BLaER1 treated with 17β-estradiol and CSF1 and Interleukin-3, amounts not matched to agents 10 nM and 100 nM (cell line): Measurements from ENCODE around the gene TREX2.

Experiments
- H3K27ac ChIP-seq, 11 experiments: shearing (Covaris generic); formaldehyde crosslinking; 2 replicates each; pipeline ENCODE4 v1.8.1; 2022
- H3K27me3 ChIP-seq, 11 experiments: shearing (Covaris generic); formaldehyde crosslinking; 2 replicates each; pipeline ENCODE4 v1.8.1; 2022
- H3K36me3 ChIP-seq, 11 experiments: shearing (Covaris generic); formaldehyde crosslinking; 2 replicates each; pipeline ENCODE4 v1.8.1; 2022
- H3K4me1 ChIP-seq, 10 experiments: shearing (Covaris generic); formaldehyde crosslinking; 2 replicates each; pipeline ENCODE4 v1.8.1; 2022
- H3K4me2 ChIP-seq, 11 experiments: shearing (Covaris generic); formaldehyde crosslinking; 2 replicates each; pipeline ENCODE4 v1.8.1; 2022
- H3K4me3 ChIP-seq, 10 experiments: shearing (Covaris generic); formaldehyde crosslinking; 2 replicates each; pipeline ENCODE4 v1.8.1; 2022
- H3K9ac ChIP-seq, 11 experiments: shearing (Covaris generic); formaldehyde crosslinking; 2 replicates each; pipeline ENCODE4 v1.8.1; 2022
- H3K9me3 ChIP-seq, 11 experiments: shearing (Covaris generic); formaldehyde crosslinking; replicated peaks in 1 of 11; 2 replicates each; pipeline ENCODE4 v1.8.1; 2022
- H4K20me1 ChIP-seq, 11 experiments: shearing (Covaris generic); formaldehyde crosslinking; 2 replicates each; pipeline ENCODE4 v1.8.1; 2022
- Cebpa-rat ChIP-seq, 11 experiments: shearing (Covaris generic); IDR thresholded peaks; 2 replicates each; pipeline ENCODE4 v1.8.1; 2022

TREX2 gene

DNA sequence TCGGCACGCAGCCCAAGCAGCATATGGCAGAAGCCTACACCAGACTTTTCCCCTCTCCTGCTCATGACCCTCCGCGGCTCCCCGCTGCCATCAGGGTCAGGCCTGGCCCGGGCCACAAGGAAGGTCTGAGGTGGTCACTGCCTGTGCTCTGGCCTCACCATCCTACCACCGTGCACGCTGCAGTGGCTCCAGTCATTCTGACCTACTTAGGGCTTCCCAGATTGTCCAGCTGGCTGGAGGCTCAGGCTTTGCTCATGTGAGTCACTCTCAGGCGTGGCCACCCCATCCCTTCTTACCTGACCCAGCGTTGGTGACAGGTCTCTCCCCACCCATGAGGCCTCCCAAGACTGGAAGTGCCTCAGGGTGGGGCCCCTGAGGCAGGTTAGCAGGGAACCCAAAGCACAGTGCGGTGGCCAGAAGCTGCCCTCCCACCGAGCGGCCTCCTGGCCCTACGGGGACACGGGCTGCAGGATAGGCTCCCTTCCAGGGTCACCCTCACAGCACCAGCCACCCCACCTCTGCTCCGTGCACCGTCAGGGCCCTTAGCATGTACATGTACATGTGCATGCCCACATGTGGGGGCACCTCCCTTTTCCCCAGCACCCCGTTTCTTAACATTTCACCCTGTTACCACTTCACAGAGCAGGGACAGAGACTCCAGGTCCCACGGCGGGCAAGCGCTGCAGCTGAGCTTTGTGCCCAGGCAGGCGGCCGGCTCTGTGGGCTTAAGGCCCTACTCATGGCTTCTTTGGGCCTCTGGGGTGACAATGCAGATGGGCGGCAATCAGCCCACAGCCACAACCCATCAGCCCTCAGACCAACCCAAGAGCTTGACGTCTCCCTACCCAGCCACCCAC, 2.2 kb downstream of the TREX2 start:
- peaks cover 0 to 44% (median 8%) of the 10 kb centered on the region in 11 experiments; a peak in 9 of 22 replicates for H4K20me1 ChIP-seq
- H3K36me3 ChIP-seq = no peaks in the 10 kb centered on the region; a peak in 2 of 22 replicates
- H3K9ac ChIP-seq = no peak overlapping the region
- no peak overlapping the region for H3K4me3 ChIP-seq
- no peak overlapping the region for H3K27ac ChIP-seq
- peaks cover 25 to 77% (median 43%) of the 10 kb centered on the region in 11 experiments for H3K27me3 ChIP-seq
- peaks cover 0 to 3% (median 0%) of the 10 kb centered on the region in 10 experiments; a peak in 1 of 20 replicates for H3K4me1 ChIP-seq
- no peak for TF ChIP-seq Cebpa-rat (IDR thresholded peaks at IDR 0.05)
- H3K9me3 ChIP-seq = peaks cover 0 to 11% (median 0%) of the 10 kb centered on the region in 11 experiments; a peak in 6 of 22 replicates
- H3K4me2 ChIP-seq = no peak overlapping the region

DNA sequence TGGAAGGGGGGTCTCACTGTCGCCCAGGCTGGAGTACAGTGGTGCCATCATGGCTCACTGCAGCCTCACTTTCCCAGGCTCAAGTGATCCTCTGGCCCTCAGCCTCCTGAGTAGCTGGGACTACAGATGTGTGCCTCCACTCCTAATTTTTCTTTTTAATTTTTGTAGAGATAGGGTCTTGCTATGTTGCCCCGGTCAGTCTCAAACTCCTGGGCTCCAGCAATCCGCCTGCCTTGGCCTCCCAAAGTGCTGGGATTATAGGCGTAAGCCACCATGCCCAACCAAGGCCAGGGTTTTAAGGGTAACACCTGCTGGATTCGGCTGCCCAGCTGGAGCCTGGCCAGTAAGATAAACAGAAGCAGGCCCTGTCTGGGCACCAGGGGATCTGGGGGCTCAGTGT, 3.4 kb downstream of the TREX2 start:
- Histone ChIP-seq H3K4me2 (no peak overlapping the region), H3K9ac (no peak overlapping the region), H4K20me1 (peaks cover 0 to 43% (median 8%) of the 10 kb centered on the region in 11 experiments; a peak in 9 of 22 replicates), H3K9me3 (peaks cover 0 to 11% (median 0%) of the 10 kb centered on the region in 11 experiments; a peak in 6 of 22 replicates), H3K27me3 (peaks cover 25 to 84% (median 47%) of the 10 kb centered on the region in 11 experiments), H3K4me3 (no peak overlapping the region), H3K36me3 (no peaks in the 10 kb centered on the region; a peak in 2 of 22 replicates), H3K27ac (no peak overlapping the region), H3K4me1 (peaks cover 0 to 3% (median 0%) of the 10 kb centered on the region in 10 experiments; a peak in 1 of 20 replicates)
- no peak for TF ChIP-seq Cebpa-rat (IDR thresholded peaks at IDR 0.05)

DNA sequence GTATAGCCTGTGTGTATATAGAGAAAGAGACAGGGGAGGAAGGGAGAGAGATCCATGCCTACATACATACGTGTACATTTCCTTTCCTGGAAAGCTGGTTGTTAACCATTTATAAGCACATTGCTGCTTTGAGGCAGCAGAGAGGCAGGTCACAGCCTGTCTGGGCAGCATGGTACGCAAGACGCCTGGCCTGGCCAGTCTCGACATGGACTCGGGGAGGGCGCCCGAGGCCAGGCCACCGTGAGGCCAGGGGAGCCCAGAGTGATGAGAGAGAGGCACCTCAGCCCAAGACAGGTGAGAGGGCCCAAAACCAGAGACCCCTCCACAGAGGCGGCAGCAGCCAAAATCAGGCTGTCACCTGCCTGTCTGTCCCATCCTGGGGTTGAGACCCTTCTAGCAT, 3.9 kb downstream of the TREX2 start:
- H3K4me1 ChIP-seq = no peaks in the 10 kb centered on the region
- no peak overlapping the region for H3K27ac ChIP-seq
- no peaks in the 10 kb centered on the region; a peak in 1 of 22 replicates for H3K36me3 ChIP-seq
- peaks cover 0 to 38% (median 7%) of the 10 kb centered on the region in 11 experiments; a peak in 9 of 22 replicates for H4K20me1 ChIP-seq
- no peak for TF ChIP-seq Cebpa-rat (IDR thresholded peaks at IDR 0.05)
- no peak overlapping the region for H3K4me2 ChIP-seq
- peaks cover 0 to 11% (median 0%) of the 10 kb centered on the region in 11 experiments; a peak in 6 of 22 replicates for H3K9me3 ChIP-seq
- H3K9ac ChIP-seq = no peak overlapping the region
- peaks cover 25 to 84% (median 47%) of the 10 kb centered on the region in 11 experiments for H3K27me3 ChIP-seq
- H3K4me3 ChIP-seq = no peak overlapping the region

DNA sequence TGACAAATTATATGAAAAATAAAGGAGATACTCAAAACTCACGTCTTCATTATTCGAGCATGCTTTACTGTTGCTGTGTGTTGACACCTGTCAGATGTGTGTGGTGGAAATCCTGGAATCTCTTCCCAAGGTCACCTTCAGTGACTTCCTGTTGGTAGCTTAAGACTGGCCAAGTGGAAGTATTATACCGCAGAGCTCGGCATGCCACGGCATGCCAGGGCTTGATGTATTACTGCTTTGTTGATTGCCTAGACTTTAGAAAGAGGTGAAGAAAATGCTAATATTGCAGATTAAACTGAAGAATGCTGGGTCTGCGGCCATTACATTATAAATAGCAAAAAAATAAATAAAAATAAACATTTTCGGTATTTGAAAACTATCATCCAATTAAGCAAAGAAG, 4.6 kb downstream of the TREX2 start:
- Histone ChIP-seq H3K4me3 (no peak overlapping the region), H3K27me3 (peaks cover 23 to 83% (median 44%) of the 10 kb centered on the region in 11 experiments), H3K4me2 (no peak overlapping the region), H4K20me1 (peaks cover 0 to 32% (median 5%) of the 10 kb centered on the region in 11 experiments; a peak in 9 of 22 replicates), H3K27ac (no peak overlapping the region), H3K9ac (no peak overlapping the region), H3K4me1 (no peaks in the 10 kb centered on the region), H3K36me3 (no peaks in the 10 kb centered on the region), H3K9me3 (peaks cover 0 to 11% (median 0%) of the 10 kb centered on the region in 11 experiments; a peak in 6 of 22 replicates)
- no peak for TF ChIP-seq Cebpa-rat (IDR thresholded peaks at IDR 0.05)

DNA sequence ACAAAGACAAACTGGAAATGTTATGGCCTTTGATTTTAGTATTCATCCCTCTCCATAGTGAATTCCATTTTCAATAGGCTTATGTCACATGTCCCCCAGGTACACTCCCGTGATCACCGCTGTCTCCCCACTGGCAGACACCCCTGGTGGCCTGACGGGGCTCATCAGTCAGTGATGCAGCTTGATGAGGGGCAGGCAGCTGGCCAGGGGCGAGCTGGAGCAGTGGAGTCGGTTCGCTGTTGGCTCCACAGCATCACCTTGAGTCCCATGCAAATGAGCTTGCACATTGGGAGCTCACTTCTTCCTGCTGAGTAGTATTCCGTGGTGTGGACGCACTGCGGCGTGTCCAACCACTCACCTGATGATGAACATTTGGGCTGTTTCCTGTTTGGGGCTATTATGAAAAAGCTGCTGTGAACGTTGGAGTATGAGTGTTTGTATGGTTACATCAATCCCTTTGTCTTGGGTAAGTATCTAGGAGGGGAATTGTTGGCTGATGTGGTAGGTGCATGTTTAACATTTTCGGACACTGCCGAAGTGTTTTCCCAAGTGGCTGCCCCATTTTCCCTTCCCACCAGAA, 5.2 kb downstream of the TREX2 start:
- Histone ChIP-seq H3K4me2 (no peak overlapping the region), H3K4me1 (no peaks in the 10 kb centered on the region), H3K36me3 (no peaks in the 10 kb centered on the region), H3K9me3 (peaks cover 0 to 9% (median 0%) of the 10 kb centered on the region in 11 experiments; a peak in 6 of 22 replicates), H4K20me1 (peaks cover 0 to 25% (median 1%) of the 10 kb centered on the region in 11 experiments; a peak in 8 of 22 replicates), H3K27me3 (peaks cover 22 to 81% (median 44%) of the 10 kb centered on the region in 11 experiments), H3K4me3 (no peak overlapping the region), H3K27ac (no peak overlapping the region), H3K9ac (no peak overlapping the region)
- TF ChIP-seq Cebpa-rat (IDR thresholded peaks at IDR 0.05) = no peak

DNA sequence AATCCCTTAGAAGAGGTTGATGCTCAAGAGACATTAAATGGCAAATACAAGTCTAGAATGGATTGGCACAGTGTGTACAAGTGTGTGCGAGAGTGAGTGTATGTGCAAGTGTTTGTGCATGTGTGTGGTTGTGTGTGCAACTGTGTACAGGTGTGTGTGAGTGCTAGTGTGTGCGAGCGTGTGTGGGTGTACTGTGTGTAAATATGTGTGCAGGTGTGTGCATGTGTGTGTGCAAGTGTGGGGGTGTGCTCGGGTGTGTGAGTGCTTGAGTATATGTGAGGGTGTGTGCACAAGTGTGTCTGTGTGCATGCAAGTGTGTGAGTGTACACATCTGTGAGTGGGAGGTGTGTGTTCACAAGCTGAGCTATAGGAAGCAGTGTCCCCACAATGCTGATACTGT, 5.9 kb downstream of the TREX2 start:
- H3K27me3 ChIP-seq = peaks cover 21 to 81% (median 43%) of the 10 kb centered on the region in 11 experiments
- no peak overlapping the region for H3K9ac ChIP-seq
- H3K4me3 ChIP-seq = no peak overlapping the region
- H3K27ac ChIP-seq = no peak overlapping the region
- H3K4me2 ChIP-seq = no peak overlapping the region
- H3K4me1 ChIP-seq = no peaks in the 10 kb centered on the region
- H3K36me3 ChIP-seq = no peaks in the 10 kb centered on the region
- H4K20me1 ChIP-seq = peaks cover 0 to 18% (median 0%) of the 10 kb centered on the region in 11 experiments; a peak in 7 of 22 replicates
- peaks cover 0 to 7% (median 0%) of the 10 kb centered on the region in 11 experiments; a peak in 6 of 22 replicates for H3K9me3 ChIP-seq
- TF ChIP-seq Cebpa-rat (IDR thresholded peaks at IDR 0.05) = no peak

DNA sequence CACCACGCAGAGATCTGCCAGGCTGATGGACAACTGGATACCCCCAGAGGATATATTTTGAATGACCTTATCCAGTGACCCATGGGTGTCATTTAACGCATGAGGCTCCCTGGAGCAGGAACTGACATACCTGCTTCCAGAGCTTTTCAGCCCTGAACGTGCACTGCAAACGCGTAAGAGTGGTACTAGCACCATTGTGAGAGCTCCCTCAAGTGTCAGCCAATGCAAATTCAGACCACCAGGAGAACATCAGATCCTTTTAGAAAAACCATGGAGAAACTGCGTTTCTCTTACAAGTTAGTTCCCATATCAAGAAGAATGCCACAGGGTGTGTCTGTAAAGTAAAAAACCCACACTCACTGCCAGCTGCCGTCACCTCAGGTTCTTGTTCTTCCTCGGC, 7.3 kb downstream of the TREX2 start:
- no peak overlapping the region for H3K4me3 ChIP-seq
- H3K27ac ChIP-seq = no peak overlapping the region
- no peaks in the 10 kb centered on the region for H3K4me1 ChIP-seq
- TF ChIP-seq Cebpa-rat (IDR thresholded peaks at IDR 0.05) = no peak
- H3K9ac ChIP-seq = no peak overlapping the region
- no peaks in the 10 kb centered on the region; a peak in 4 of 22 replicates for H3K9me3 ChIP-seq
- H4K20me1 ChIP-seq = peaks cover 0 to 4% (median 0%) of the 10 kb centered on the region in 11 experiments; a peak in 5 of 22 replicates
- peaks cover 28 to 84% (median 51%) of the 10 kb centered on the region in 11 experiments for H3K27me3 ChIP-seq
- no peak overlapping the region for H3K4me2 ChIP-seq
- H3K36me3 ChIP-seq = no peaks in the 10 kb centered on the region

DNA sequence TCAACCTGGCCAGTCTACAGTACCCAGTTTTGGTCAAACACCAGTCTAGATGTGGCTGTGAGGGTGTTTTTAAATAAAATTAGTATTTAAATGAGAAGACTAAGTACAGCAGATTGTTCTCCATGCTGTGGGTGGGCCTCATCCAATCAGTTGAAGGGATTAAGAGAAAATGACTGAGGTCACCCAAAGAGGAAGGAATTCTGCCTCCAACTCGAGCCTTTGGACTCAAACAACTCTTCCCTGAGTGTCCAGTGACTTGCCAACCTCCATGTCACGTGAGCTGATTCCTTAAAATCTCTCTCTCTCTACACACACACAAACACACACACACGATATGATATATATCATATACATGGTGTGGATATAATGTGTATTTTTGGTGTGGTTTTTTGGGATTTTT, 10.0 kb downstream of the TREX2 start:
- Histone ChIP-seq H3K27ac (no peak overlapping the region), H3K36me3 (no peaks in the 10 kb centered on the region), H4K20me1 (no peaks in the 10 kb centered on the region; a peak in 3 of 22 replicates), H3K9ac (no peak overlapping the region), H3K27me3 (peaks cover 25 to 82% (median 53%) of the 10 kb centered on the region in 11 experiments), H3K4me1 (no peaks in the 10 kb centered on the region), H3K4me2 (no peak overlapping the region), H3K9me3 (peaks cover 11 to 22% (median 13%) of the 10 kb centered on the region in 11 experiments), H3K4me3 (no peak overlapping the region)
- no peak for TF ChIP-seq Cebpa-rat (IDR thresholded peaks at IDR 0.05)

DNA sequence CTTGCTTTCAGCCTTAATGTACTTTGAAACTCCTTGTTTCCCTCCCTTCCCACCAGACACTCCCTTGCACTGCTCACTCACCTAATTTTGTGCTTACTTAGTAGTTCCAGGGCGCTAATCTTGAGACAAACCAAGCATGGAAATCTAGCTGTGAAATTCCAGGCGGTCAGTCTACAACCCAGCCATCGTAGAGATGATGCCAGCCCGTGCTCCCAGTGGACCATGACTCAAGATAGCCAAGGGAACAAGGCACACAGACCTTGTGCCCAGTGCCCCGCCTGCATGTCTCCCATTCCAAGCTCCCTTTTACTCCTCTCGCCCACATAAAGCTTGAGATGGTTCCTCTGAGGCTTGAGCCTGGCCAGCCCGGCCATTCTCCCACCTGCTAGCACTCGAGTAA, 11.1 kb downstream of the TREX2 start:
- no peaks in the 10 kb centered on the region for H3K4me1 ChIP-seq
- H3K4me3 ChIP-seq = no peak overlapping the region
- H4K20me1 ChIP-seq = no peaks in the 10 kb centered on the region; a peak in 1 of 22 replicates
- no peaks in the 10 kb centered on the region for H3K36me3 ChIP-seq
- no peak overlapping the region for H3K9ac ChIP-seq
- no peak overlapping the region for H3K4me2 ChIP-seq
- peaks cover 28 to 77% (median 50%) of the 10 kb centered on the region in 11 experiments for H3K27me3 ChIP-seq
- no peak overlapping the region for H3K27ac ChIP-seq
- TF ChIP-seq Cebpa-rat (IDR thresholded peaks at IDR 0.05) = no peak
- H3K9me3 ChIP-seq = peaks cover 17 to 32% (median 23%) of the 10 kb centered on the region in 11 experiments
